ENCODE data around the gene SEC14L6.
"Not testable (repeated sequence)": the region's sequence is repeated elsewhere in the genome, so short reads cannot be mapped to it uniquely, and the experiment has no call there.

GRCh38 chr22:30567277-30567676, 20.7 kb upstream of the SEC14L6 start:
- TF ChIP-seq, protein P1, sequence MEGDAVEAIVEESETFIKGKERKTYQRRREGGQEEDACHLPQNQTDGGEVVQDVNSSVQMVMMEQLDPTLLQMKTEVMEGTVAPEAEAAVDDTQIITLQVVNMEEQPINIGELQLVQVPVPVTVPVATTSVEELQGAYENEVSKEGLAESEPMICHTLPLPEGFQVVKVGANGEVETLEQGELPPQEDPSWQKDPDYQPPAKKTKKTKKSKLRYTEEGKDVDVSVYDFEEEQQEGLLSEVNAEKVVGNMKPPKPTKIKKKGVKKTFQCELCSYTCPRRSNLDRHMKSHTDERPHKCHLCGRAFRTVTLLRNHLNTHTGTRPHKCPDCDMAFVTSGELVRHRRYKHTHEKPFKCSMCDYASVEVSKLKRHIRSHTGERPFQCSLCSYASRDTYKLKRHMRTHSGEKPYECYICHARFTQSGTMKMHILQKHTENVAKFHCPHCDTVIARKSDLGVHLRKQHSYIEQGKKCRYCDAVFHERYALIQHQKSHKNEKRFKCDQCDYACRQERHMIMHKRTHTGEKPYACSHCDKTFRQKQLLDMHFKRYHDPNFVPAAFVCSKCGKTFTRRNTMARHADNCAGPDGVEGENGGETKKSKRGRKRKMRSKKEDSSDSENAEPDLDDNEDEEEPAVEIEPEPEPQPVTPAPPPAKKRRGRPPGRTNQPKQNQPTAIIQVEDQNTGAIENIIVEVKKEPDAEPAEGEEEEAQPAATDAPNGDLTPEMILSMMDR (IDR thresholded peaks at IDR 0.05), result not testable (repeated sequence)
- TF ChIP-seq POLR2A (IDR thresholded peaks at IDR 0.05), result not testable (repeated sequence)

Data from thyroid gland (tissue), 4 donors.